Measurements from ENCODE around the gene LRIT3.

DNA sequence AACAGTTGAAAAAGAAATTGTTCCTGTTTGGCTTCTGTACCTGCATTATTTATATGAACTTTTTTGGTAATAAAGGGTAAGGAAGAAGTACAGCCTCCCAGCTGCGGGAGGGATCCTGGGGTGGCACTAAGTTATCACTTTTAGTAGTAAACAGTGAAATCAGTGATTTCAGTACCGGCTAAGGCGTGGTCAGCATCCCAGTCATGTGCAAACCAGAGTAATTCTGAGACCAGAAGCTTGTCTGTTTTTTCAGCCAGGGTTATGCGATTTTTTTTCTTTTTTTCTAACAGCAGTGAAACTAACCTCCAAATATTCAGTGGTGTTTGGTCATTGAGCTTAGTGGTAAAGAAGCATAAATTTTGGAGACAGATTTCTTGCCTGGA lies 68.1 kb downstream of the LRIT3 start:
- TF ChIP-seq, protein P1, sequence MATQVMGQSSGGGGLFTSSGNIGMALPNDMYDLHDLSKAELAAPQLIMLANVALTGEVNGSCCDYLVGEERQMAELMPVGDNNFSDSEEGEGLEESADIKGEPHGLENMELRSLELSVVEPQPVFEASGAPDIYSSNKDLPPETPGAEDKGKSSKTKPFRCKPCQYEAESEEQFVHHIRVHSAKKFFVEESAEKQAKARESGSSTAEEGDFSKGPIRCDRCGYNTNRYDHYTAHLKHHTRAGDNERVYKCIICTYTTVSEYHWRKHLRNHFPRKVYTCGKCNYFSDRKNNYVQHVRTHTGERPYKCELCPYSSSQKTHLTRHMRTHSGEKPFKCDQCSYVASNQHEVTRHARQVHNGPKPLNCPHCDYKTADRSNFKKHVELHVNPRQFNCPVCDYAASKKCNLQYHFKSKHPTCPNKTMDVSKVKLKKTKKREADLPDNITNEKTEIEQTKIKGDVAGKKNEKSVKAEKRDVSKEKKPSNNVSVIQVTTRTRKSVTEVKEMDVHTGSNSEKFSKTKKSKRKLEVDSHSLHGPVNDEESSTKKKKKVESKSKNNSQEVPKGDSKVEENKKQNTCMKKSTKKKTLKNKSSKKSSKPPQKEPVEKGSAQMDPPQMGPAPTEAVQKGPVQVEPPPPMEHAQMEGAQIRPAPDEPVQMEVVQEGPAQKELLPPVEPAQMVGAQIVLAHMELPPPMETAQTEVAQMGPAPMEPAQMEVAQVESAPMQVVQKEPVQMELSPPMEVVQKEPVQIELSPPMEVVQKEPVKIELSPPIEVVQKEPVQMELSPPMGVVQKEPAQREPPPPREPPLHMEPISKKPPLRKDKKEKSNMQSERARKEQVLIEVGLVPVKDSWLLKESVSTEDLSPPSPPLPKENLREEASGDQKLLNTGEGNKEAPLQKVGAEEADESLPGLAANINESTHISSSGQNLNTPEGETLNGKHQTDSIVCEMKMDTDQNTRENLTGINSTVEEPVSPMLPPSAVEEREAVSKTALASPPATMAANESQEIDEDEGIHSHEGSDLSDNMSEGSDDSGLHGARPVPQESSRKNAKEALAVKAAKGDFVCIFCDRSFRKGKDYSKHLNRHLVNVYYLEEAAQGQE (IDR thresholded peaks at IDR 0.05; ENCODE audit: insufficient read depth in 1 of 2, low read depth in 2 of 2, low read length in 2 of 2): peak in 1 of 2 experiments; percentile 69; a peak in 1 of 4 replicates
- TF ChIP-seq TAF1 (IDR thresholded peaks at IDR 0.05; ENCODE audit: borderline replicate concordance, insufficient read depth, low read length) (no peak), POLR2AphosphoS5 (IDR thresholded peaks at IDR 0.05; ENCODE audit: low read depth, low read length) (no peak), SIN3A (IDR thresholded peaks at IDR 0.05; ENCODE audit: borderline replicate concordance, insufficient read depth, low read length) (no peak), FOXP2 (optimal IDR thresholded peaks at IDR 0.05; ENCODE audit: borderline replicate concordance, extremely low read depth, extremely low read length, insufficient read depth) (no peak)
